ENCODE data around the gene BAAT.
"Not testable (repeated sequence)": the region's sequence is repeated elsewhere in the genome, so short reads cannot be mapped to it uniquely, and the experiment has no call there.

BAAT gene

GRCh38 chr9:101360647-101361046, 24.2 kb downstream of the BAAT start:
- no peak for DNase-seq (ENCODE audit: low read depth in 2 of 2)

- no peak for DNase-seq (ENCODE audit: low read depth in 2 of 2)
Measured at GRCh38 chr9:101359679-101360078, 25.1 kb downstream of the BAAT start.

- no peak for DNase-seq (ENCODE audit: low read depth in 2 of 2)
Measured at GRCh38 chr9:101356619-101357018, 28.2 kb downstream of the BAAT start.

GRCh38 chr9:101354765-101355708, 29.8 kb downstream of the BAAT start:
- DNase-seq (ENCODE audit: low read depth in 2 of 2) = no peak

- DNase-seq (ENCODE audit: low read depth in 2 of 2) = no peak
Measured at GRCh38 chr9:101354143-101354764, 30.6 kb downstream of the BAAT start.

GRCh38 chr9:101353683-101354082, 31.1 kb downstream of the BAAT start:
- no peak for DNase-seq (ENCODE audit: low read depth in 2 of 2)

GRCh38 chr9:101352892-101353463, 31.8 kb downstream of the BAAT start:
- DNase-seq (ENCODE audit: low read depth in 2 of 2) = no peak

- no peak for DNase-seq (ENCODE audit: low read depth in 2 of 2)
Measured at GRCh38 chr9:101350285-101350684, 34.5 kb downstream of the BAAT start.

- no peak for DNase-seq (ENCODE audit: low read depth in 2 of 2)
Measured at GRCh38 chr9:101342595-101342994, 42.2 kb downstream of the BAAT start.

GRCh38 chr9:101341958-101342357, 42.8 kb downstream of the BAAT start:
- DNase-seq (ENCODE audit: low read depth in 2 of 2) = no peak

GRCh38 chr9:101337237-101337636, 47.6 kb downstream of the BAAT start:
- no peak for DNase-seq (ENCODE audit: low read depth in 2 of 2)

GRCh38 chr9:101336091-101336490, 48.7 kb downstream of the BAAT start:
- DNase-seq (ENCODE audit: low read depth in 2 of 2) = no peak

GRCh38 chr9:101333926-101334702, 50.7 kb downstream of the BAAT start:
- no peak for DNase-seq (ENCODE audit: low read depth in 2 of 2)

GRCh38 chr9:101333490-101333889, 51.3 kb downstream of the BAAT start:
- DNase-seq (ENCODE audit: low read depth in 2 of 2) = no peak

GRCh38 chr9:101332362-101332761, 52.4 kb downstream of the BAAT start:
- no peak for DNase-seq (ENCODE audit: low read depth in 2 of 2)

- DNase-seq (ENCODE audit: low read depth in 2 of 2) = not testable (repeated sequence)
Measured at GRCh38 chr9:101327422-101327909, 57.3 kb downstream of the BAAT start.

GRCh38 chr9:101326501-101326900, 58.3 kb downstream of the BAAT start:
- no peak for DNase-seq (ENCODE audit: low read depth in 2 of 2)

- no peak for DNase-seq (ENCODE audit: low read depth in 2 of 2)
Measured at GRCh38 chr9:101326035-101326434, 58.8 kb downstream of the BAAT start.

- DNase-seq (ENCODE audit: low read depth in 2 of 2) = no peak
Measured at GRCh38 chr9:101325053-101325452, 59.8 kb downstream of the BAAT start.

- no peak for DNase-seq (ENCODE audit: low read depth in 2 of 2)
Measured at GRCh38 chr9:101324245-101324804, 60.5 kb downstream of the BAAT start.

- no peak for DNase-seq (ENCODE audit: low read depth in 2 of 2)
Measured at GRCh38 chr9:101323129-101323528, 61.7 kb downstream of the BAAT start.
